Superior temporal gyrus (tissue), 1 donor: ENCODE measurements around the gene IFRD2.
"Not testable (repeated sequence)": the region's sequence is repeated elsewhere in the genome, so short reads cannot be mapped to it uniquely, and the experiment has no call there.

ENCODE experiments used
- DNase-seq: peaks from one replicate; pipeline ENCODE4 v3.0.0-alpha.2; 2016; ENCODE audit errors: extremely low spot score

The IFRD2 gene

DNA sequence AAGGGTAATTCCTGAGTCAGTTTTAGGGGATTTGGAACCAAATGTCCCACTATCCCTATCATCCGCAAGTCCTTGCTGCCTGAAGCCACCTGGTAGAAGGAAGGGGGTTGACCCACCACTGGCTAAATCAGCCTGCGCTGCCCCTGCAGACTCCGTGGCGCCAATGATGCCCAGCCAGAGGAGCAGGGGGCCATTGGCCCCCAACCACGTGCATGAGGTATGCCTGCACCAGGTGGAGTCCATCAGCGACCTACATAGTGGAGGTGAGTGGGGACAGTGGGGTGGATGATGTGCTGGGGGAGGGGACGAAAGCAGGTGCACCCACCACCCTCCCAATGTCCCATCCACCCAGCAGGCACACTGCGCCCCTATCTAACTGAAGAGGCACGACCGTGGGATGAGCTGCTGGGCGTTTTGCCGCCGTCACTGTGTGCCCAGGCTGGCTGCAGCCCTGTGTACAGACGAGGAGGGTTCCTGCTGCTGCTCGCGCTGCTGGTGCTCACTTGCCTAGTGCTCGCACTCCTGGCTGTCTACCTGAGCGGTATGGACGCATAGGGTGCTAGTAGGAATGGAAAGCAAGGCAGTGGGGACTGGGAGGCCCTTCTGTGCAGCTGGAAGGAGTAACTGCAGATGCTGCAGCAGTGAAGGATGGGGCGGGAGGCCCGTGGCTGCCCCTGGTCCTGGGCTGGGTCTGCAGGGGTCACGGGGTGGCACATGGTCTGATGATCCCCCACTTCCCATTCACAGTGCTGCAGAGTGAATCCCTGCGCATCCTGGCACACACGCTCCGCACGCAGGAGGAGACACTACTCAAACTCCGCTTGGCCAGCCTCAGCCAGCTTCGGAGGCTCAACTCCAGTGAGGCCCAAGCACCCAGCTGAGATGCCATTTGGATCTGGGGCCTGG lies 5.7 kb downstream of the IFRD2 start:
- no peak for DNase-seq

DNA sequence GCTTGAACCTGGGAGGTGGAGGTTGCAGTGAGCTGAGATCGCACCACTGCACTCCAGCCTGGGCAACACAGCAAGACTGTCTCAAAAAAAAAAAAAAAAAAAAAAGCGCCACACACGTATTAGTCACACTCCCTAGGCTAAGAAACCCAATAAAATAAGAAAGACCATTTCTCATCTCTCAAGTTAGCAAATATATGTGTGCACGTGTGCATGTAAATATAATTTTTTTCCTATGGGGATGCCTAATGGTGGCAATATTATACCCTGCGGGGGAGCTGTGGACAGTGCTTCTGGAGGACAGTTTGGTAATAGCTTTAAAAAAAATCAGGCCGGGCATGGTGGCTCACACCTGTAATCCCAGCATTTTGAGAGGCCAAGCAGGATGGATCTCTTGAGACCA lies 8.1 kb downstream of the IFRD2 start:
- not testable (repeated sequence) for DNase-seq

DNA sequence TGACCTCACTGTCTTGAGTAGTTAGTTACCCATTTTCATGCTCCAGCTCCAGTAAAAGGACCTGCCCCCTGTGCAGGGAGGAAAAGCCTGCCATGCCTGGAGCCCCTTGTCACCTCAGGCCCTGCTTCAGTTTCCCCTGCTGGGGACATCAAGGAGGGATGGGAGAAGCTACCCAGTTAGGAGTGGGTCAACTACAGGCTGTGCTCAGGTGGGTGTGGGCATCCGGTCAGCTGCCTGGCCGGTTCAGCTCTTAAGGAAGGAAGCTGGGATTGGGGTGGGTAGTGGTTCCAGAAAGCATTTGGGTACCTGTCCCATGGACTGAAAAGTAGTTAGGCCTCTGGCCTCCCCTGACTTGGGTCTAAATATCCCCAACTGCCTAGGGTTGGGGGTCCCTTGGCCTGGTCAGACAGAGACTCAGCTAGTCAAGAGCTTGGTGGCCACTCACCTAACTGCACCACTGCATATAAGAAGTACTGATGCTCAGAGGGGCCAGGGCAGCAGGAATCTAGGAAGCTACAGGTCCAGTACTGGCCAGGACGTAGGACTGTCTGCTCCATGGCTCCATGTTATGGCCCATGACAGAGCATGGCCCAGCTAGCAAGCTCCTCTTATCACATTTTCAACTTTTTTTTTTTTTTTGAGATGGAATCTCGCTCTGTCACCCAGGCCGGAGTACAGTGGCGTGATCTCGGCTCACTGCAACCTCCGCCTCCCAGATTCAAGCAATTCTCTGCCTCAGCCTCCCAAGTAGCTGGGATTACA lies 12.8 kb downstream of the IFRD2 start:
- DNase-seq, result no peak

DNA sequence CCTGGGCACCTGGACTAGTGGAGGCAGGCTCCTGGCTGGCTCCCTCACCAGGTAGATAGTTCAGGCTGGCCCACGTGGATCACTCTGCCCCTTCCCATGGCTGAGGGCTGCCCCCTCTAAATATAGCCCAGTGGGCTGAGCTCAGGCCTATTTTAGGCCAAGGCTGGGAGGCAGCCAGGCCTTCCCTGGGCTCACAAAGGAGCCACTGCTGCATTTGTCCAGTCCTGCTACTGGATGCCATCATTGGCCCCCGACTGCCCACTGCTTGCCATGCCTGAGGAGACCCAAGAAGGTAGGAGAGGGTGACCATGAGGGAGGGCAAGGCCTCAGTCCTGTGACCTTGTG lies 13.4 kb downstream of the IFRD2 start, which contains the start of gene LSMEM2:
Gene LSMEM2 (plus strand): TSS at position 208 of the 345 bp plus-strand sequence. CDS start 27 bp downstream, at position 235.
- peak; percentile 26 for DNase-seq

DNA sequence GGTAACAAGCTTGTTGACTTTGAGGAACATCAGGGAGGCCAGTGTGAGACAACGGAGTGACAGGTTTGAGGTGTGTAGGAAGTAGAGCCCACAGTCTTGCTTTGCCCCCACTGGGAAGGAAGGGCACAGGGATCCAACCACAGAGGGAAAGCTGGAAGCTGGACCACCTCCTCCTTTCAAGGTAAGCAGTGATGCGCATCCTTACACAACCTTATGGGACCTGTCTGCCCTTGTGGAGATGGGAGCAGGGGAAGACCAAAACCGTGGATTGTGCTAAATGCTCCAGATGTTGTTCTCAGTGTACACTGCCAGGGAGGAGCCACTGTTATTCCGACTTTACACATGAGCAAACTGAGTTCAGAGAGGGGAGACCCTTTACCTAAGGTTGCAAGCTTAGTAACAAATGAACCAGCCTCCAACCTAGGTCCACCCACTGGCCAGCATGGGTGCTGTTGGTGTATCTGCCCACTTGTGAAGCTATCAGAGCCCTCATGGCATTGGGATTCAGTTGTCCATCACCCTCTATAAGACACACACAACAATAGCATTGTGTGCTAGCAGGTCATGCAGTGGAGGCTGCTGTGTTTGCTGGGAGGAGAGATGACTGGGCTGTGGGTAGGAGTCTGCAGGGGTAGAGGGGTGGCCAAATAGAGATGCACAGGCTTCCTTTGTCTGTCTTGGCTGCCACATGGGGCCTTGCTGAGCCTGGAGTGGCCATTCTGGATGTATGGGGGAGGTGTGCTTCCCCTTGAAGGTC lies 13.9 kb downstream of the IFRD2 start:
- peak; percentile 71 for DNase-seq

DNA sequence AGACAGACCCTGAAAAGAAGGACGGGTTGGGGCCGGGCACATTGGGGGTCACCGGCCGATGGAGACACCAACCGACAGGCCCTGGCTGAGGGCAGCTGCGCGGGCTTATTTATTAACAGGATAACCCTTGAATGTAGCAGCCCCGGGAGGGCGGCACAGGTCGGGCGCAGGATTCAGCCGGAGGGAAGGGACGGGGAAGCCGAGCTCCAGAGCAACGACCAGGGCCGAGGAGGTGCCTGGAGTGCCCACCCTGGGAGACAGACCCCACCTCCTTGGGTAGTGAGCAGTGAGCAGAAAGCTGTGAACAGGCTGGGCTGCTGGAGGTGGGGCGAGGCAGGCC lies 15.5 kb downstream of the IFRD2 start:
- DNase-seq, result no peak

DNA sequence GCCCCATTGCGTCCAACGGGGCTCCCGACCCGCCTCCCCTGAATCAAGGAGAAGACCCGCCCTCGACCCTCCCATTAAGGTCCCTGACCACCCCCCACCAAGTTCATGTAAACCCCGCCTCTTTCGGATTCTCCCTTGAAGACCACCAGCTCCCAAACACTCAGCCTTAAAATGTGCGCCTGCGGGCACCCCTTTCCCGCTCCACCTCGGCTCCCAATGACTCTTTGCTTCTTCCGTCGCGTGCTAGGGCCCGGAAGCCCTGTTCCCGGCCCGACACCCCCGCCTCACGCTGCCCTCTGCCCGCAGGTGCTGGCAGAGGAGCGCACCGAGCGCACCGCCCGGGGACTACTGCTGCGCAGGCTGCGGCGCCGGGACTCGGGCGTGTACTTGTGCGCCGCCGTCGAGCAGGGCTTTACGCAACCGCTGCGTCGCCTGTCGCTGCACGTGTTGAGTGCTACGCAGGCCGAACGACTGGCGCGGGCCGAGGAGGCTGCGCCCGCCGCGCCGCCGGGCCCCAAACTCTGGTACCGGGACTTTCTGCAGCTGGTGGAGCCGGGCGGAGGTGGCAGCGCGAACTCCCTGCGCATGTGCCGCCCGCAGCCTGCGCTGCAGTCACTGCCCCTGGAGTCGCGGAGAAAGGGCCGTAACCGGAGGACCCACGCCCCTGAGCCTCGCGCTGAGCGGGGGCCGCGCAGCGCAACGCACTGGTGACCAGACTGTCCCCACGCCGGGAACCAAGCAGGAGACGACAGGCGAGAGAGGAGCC lies 16.1 kb downstream of the IFRD2 start:
- no peak for DNase-seq

DNA sequence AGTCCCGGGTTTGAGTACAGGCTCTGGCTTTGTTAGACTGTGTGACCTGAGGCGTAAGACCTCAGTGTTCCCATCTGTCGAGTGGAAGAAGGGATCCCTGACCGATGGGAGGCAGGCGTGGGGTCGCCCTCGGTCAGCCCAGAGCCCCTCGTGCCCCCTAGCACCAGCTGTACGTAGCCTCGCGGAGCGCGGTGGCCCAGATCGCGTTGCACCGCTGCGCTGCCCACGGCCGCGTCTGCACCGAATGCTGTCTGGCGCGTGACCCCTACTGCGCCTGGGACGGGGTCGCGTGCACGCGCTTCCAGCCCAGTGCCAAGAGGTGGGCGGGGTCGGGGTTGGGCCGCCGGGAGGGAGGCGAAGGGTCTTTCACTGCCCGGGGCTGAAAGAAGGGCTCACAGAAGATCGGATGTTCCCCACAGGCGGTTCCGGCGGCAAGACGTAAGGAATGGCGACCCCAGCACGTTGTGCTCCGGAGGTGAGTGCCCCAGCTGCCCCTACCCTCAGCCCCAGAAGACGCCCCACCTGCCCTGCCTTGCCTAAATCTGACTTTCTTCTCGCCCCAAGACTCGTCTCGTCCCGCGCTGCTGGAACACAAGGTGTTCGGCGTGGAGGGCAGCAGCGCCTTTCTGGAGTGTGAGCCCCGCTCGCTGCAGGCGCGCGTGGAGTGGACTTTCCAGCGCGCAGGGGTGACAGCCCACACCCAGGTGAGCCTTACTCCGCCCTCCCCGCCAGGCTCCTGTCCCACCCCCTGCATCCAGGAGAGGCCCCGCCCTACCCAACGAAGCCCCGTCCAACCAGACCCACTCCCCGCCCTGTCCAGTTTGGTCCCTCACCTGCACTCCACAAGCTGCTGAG lies 16.9 kb downstream of the IFRD2 start:
- DNase-seq, result no peak

DNA sequence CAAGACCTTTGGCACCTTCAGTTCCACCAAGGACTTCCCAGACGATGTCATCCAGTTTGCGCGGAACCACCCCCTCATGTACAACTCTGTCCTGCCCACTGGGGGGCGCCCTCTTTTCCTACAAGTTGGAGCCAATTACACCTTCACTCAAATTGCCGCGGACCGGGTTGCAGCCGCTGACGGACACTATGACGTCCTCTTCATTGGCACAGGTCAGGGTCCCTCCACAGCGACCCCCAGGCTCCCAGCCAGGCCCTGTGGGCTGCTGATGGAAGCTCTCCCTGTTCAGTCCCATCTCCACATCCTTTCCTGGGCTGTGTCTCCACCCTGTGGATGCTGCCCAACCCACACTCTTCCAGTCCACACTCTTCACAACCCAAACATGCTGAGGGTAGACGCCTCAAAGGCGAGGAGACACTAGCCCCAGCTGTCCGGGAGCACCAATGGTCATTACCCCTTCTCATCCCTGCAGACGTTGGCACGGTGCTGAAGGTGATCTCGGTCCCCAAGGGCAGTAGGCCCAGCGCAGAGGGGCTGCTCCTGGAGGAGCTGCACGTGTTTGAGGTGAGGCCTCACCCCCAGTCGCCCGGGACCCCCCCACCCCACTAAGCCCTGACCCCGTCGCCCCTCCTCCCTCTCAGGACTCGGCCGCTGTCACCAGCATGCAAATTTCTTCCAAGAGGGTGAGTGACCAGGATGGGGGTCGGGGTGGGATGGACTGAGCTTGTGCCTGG lies 17.7 kb downstream of the IFRD2 start:
- DNase-seq, result peak; percentile 51

DNA sequence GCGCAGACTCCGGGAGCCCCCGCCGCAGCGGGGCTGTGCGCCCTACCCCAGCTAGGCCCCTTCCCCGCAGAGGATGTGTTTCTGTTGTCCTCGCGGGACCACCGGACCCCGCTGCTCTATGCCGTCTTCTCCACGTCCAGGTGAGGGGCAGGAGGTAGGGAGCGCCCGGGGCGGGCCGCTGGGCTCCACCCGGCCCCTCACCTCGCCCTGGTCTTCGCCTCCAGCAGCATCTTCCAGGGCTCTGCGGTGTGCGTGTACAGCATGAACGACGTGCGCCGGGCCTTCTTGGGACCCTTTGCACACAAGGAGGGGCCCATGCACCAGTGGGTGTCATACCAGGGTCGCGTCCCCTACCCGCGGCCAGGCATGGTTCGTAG lies 18.6 kb downstream of the IFRD2 start:
- no peak for DNase-seq

DNA sequence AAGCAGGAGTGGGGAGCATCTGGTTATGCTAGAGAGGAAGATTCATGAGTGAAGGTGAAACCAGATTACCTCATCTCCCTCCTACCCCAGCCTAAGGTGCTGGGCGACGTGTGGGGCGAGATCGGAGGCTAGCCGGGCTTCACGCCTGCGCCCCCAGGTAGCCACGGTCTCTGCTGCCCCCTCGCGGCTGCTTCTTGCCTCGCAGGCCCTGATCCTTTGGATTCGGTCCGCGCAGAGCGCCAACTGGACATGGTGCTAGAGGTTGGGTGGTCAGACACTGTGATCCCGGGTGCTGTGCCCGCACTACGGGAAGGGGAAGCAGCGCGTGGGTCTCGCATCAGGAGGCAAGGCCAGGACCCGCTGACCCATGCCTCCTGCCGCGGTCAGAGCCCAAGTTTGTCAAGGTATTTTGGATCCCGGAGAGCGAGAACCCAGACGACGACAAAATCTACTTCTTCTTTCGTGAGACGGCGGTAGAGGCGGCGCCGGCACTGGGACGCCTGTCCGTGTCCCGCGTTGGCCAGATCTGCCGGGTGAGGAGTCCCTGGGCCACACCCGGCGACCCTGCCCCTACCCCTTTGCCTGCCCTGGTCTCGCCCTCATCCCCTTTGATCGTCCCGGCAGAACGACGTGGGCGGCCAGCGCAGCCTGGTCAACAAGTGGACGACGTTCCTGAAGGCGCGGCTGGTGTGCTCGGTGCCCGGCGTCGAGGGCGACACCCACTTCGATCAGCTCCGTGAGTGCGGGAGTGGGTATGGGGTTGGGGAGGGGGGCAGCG lies 19.1 kb downstream of the IFRD2 start:
- peak; percentile 97 for DNase-seq

DNA sequence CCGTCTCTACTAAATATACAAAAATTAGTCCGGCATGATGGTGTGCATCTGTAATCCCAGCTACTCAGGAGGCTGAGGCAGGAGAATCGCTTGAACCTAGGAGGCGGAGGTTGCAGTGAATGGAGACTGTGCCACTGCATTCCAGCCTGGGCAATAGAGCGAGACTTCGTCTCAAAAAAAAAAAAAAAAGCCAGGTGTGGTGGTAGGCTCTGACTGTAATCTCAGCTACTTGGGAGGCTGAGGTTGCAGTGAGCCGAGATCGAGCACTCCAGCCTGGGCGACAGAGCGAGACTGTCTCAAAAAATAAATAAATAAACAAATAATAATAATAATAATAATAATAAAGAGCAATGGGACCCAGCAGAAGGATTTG lies 19.7 kb downstream of the IFRD2 start:
- not testable (repeated sequence) for DNase-seq

DNA sequence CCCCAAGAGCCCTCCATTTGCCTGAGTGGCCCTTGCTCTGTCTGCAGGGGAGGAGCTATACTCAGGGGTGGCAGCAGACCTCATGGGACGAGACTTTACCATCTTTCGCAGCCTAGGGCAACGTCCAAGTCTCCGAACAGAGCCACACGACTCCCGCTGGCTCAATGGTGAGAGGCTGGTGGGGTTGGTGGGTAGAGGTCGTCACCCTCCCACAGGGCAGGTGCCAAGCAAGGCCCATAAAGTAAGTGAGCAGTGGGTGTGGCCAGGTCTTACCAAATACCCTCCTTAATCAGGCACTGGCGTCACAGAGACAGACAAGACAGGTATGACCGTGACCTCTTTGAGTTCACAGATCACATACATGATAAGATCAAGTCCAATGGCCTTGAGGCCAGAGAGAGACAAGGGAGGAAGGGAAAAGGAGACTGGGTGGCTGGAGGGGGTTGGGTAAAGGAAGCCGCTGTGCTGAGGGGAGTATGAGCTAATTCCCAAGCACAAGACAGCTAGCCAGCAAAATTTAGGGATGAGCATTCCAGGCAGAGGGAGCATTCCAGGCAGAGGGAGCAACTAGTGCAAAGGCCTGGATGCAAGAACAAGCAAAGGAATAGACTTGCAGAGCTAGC lies 20.8 kb downstream of the IFRD2 start:
- no peak for DNase-seq

DNA sequence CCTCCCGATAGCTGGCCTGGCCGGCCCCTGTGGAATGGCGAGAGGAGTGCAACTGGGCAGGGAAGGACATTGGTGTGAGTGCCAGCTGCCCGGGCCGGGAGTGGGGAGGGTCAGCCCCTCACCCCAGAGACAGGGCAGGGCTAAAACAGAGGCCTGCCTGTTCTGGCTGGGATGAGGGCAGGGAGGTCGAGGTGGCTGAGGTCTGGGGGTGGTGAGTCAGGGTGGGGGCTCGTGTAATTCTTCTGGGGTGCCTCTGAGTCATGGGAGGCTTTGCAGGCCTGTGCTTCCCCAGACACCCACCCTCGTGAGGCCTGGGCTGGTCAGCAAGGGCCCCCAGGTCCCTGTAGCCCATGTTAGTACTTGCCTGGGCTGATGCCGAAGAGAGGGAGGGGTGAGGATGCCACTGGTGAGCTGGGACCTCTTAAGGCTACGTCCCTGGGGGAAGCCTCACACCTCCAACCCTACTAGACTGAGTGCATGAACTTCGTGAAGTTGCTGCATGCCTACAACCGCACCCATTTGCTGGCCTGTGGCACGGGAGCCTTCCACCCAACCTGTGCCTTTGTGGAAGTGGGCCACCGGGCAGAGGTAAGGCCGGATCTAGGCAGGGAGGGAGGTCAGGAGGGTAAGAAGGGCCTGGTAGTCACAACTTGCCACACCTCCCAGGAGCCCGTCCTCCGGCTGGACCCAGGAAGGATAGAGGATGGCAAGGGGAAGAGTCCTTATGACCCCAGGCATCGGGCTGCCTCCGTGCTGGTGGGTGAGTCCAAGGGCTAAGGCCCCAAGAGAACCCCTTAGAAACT lies 21.6 kb downstream of the IFRD2 start:
- DNase-seq, result no peak

DNA sequence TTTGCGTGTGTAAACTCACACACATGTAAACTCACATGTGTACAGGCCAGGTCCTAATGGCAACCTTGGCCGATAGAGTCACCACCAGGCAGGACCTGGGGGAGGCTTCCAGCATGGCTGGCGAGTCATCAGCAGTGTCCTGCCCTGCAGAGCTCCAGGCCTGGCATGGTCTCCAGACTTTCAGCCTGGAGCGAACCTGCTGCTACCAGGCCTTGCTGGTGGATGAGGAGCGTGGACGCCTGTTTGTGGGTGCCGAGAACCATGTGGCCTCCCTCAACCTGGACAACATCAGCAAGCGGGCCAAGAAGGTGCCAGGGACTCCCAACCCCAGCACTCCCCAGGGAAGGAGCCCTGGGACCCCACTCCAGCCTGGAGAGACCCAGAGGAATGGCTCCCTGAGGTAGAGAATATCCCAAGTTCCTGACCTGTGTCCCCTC lies 22.2 kb downstream of the IFRD2 start:
- DNase-seq, result no peak

DNA sequence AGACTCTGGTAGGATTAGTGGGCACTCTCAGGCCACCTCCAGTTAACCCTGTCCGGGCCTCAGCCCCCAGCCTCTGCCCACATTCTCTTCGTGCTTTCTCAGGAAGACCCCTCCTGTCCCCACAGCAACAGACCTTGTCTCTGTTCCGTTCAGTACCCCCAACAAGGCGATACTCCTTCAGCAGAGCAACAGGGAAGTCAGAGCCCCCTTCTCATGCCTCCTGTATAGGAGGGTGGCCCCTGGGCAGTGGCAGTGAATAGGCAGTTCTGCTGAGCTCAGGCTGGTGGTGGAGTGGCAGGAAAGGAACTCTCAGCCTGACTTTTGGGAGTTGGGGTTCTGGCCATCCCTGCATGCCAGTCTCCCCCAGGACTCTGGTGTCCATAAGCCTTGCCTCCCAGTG lies 22.8 kb downstream of the IFRD2 start:
- no peak for DNase-seq

DNA sequence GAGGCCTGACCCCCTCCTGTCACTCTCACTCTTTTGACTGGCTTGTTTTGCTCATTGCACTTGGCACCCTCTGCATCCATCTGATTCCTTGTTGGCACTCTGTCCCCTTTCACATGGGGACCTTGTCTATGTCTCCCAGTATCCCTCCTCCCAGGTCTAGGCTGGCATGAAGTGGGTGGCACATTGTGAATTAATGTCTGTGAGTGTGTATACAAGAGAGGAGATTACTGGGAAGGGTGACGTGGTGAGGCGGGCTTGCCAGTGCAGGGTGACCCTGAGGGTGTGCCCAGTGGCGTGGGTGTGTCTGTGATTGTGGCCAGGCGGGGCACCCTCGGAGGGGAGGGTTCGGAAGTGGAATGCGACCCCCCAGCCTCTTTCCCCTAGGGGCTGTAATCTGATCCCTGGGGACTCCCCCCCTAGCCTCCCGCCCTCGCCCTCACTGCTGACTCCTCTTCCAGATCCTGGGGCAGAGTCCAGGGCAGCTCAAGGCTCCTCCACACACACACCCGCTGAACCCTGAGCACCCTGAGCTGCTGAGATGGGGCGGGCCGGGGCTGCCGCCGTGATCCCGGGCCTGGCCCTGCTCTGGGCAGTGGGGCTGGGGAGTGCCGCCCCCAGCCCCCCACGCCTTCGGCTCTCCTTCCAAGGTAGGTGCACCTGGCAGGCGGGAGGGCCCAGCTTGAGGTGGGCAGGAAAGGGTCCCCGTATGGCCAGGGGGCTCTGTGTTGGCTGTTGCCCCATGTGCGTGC lies 23.4 kb downstream of the IFRD2 start, which contains the start of gene SEMA3B:
Gene SEMA3B (plus strand): TSS at position 445 of the 749 bp plus-strand sequence. CDS start 94 bp downstream, at position 539.
- DNase-seq, result peak; percentile 71
